DND-41 (cell line): ENCODE measurements around the gene CAMK2N2.

ENCODE experiments used
- ATAC-seq: fragments of 200-7000 bp; cut with Tn5 transposase; 3 replicates; pipeline ENCODE4 v1.9.1; 2021; ENCODE audit warnings: low read depth; ENCODE audit not compliant: insufficient read depth
- DNase-seq: peaks from one replicate; pipeline ENCODE4 v3.0.0-alpha.2; 2020
- H2AFZ ChIP-seq: 2 replicates; pipeline ENCODE4 v1.6.0; 2012; ENCODE audit warnings: low read depth, low read length
- H3K27ac ChIP-seq: 2 replicates; pipeline ENCODE4 v1.5.1; 2012; ENCODE audit warnings: low read length, inconsistent platforms
- H3K27me3 ChIP-seq: fragments of 200-600 bp; sonication (generic); 2 replicates; pipeline ENCODE4 v1.6.0; 2012; ENCODE audit warnings: low read length, mild to moderate bottlenecking, inconsistent platforms; ENCODE audit not compliant: insufficient read depth, poor library complexity
- H3K36me3 ChIP-seq: 2 replicates; pipeline ENCODE4 v1.5.1; 2012; ENCODE audit warnings: low read length, inconsistent platforms; ENCODE audit not compliant: insufficient read depth
- H3K4me1 ChIP-seq: 2 replicates; pipeline ENCODE4 v1.5.1; 2012; ENCODE audit warnings: mild to moderate bottlenecking, low read length; ENCODE audit not compliant: insufficient read depth
- H3K4me2 ChIP-seq: 2 replicates; pipeline ENCODE4 v1.6.0; 2012; ENCODE audit warnings: mild to moderate bottlenecking, moderate library complexity, low read length, inconsistent platforms; ENCODE audit not compliant: insufficient read depth
- H3K4me3 ChIP-seq, 2 experiments: fragments of 200-600 bp in 1 of 2; shearing (Covaris generic) in 1 of 2; 2 replicates each; pipeline ENCODE4 v1.5.1; 2012 to 2016; ENCODE audit warnings: inconsistent platforms in 2 of 2, low read length in 2 of 2, mild to moderate bottlenecking in 2 of 2, low read depth in 1 of 2, moderate library complexity in 1 of 2
- H3K79me2 ChIP-seq: 2 replicates; pipeline ENCODE4 v1.6.0; 2012; ENCODE audit warnings: low read length, inconsistent platforms; ENCODE audit not compliant: insufficient read depth
- H3K9ac ChIP-seq: 2 replicates; pipeline ENCODE4 v1.6.0; 2012; ENCODE audit warnings: low read depth, mild to moderate bottlenecking, inconsistent platforms, low read length, moderate library complexity
- H3K9me3 ChIP-seq: 2 replicates; pipeline ENCODE4 v1.5.1; 2012; ENCODE audit warnings: low read length, moderate library complexity, mild to moderate bottlenecking, inconsistent platforms; ENCODE audit not compliant: insufficient read depth, severe bottlenecking
- H4K20me1 ChIP-seq: 2 replicates; pipeline ENCODE4 v1.6.0; 2012; ENCODE audit warnings: low read length; ENCODE audit not compliant: insufficient read depth
- CTCF ChIP-seq: IDR thresholded peaks from 2 replicates; pipeline ENCODE4 v1.5.1; 2012; ENCODE audit warnings: borderline replicate concordance, low read length, moderate library complexity, mild to moderate bottlenecking; ENCODE audit not compliant: poor library complexity, severe bottlenecking; ENCODE audit errors: extremely low read depth
- EZH2 ChIP-seq: IDR thresholded peaks from 3 replicates; pipeline ENCODE4 v1.6.1; 2012; ENCODE audit warnings: borderline replicate concordance, low read depth, mild to moderate bottlenecking, moderate library complexity, low read length, inconsistent platforms; ENCODE audit not compliant: severe bottlenecking

The CAMK2N2 gene

DNA sequence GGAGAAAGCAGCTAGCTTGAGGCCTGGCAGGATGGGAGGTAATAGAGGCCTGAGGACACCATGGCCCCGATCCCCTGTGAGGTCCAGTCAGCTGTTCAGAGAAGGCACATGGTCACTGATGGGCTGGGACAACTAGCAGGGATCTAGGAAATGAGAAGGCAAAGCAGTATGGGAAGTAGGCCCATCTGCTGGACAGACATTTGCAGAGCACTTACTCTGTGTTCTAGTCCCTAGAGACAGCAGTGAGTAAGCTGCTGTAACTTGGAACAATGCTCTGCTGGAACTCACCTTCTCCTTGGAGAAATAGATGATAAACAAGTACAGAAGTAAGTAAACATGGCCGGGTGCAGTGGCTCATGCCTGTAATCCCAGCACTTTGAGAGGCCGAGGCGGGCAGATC lies 21.6 kb upstream of the CAMK2N2 start:
- no peak overlapping the region for H3K4me3 ChIP-seq
- no peaks in the 10 kb centered on the region for H3K79me2 ChIP-seq
- H2AFZ ChIP-seq = no peak overlapping the region
- H3K36me3 ChIP-seq = no peaks in the 10 kb centered on the region
- H3K27me3 ChIP-seq = no peaks in the 10 kb centered on the region
- no peak for ATAC-seq
- no peak overlapping the region for H3K9ac ChIP-seq
- no peaks in the 10 kb centered on the region for H3K4me1 ChIP-seq
- no peaks in the 10 kb centered on the region for H3K9me3 ChIP-seq
- H4K20me1 ChIP-seq = no peaks in the 10 kb centered on the region
- no peak overlapping the region for H3K27ac ChIP-seq
- TF ChIP-seq EZH2 (no peak), CTCF (no peak)
- no peak for DNase-seq
- no peak overlapping the region for H3K4me2 ChIP-seq

GRCh38 chr3:184277366-184277765 lies 16.0 kb upstream of the CAMK2N2 start:
- no peak overlapping the region for H3K4me3 ChIP-seq
- no peaks in the 10 kb centered on the region for H3K9me3 ChIP-seq
- no peaks in the 10 kb centered on the region for H3K36me3 ChIP-seq
- DNase-seq (no peak), ATAC-seq (no peak)
- TF ChIP-seq CTCF (no peak), EZH2 (no peak)
- H3K4me2 ChIP-seq = no peak overlapping the region
- no peaks in the 10 kb centered on the region for H3K4me1 ChIP-seq
- no peaks in the 10 kb centered on the region for H4K20me1 ChIP-seq
- no peak overlapping the region for H2AFZ ChIP-seq
- H3K79me2 ChIP-seq = no peaks in the 10 kb centered on the region
- no peak overlapping the region for H3K9ac ChIP-seq
- H3K27me3 ChIP-seq = no peaks in the 10 kb centered on the region
- no peak overlapping the region for H3K27ac ChIP-seq

DNA sequence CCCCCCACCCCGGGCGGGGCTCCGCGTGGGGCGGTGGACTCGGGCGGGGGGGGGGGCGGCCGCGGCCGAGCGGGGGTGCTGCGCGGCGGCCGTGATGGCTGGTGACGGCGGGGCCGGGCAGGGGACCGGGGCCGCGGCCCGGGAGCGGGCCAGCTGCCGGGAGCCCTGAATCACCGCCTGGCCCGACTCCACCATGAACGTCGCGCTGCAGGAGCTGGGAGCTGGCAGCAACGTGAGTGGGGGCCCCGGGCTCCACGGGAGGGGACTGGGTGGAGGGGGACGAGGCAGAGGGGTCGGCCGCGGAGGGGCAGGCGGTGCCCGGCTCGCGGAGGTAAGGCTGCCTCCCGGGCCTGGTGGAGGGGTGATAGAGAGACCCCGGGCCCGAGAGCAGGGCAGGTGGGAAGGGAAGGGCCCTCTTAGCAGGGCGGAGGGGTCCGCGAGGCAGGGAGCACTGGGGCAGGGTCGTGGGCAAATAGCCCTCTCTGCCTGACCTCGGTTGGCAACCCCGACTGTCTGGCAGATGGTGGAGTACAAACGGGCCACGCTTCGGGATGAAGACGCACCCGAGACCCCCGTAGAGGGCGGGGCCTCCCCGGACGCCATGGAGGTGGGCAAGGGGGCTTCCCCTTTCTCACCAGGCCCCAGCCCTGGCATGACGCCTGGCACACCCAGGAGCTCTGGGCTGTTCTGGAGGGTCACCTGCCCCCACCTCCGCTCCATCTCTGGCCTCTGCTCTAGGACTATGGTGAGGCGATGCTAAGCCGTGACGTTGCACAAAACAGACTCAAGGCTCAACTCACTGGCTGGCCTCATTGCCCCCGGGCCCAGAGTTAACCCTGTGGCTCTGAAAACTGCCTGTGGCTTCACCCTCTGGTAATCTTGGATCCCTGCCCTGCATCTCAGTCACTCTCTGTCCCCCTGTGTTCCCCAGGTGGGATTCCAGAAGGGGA lies 14.9 kb upstream of the CAMK2N2 start, which contains the start of gene ECE2:
TSS of gene ECE2 (plus strand) at position 62 of the 950 bp plus-strand sequence. CDS start at position 194, 132 bp downstream.
- H4K20me1 ChIP-seq = no peaks in the 10 kb centered on the region
- H3K9ac ChIP-seq = no peak within 1 kb of the TSS
- H3K4me2 ChIP-seq = no peak within 1 kb of the TSS
- no peak within 1 kb of the TSS for H3K4me3 ChIP-seq
- ATAC-seq (no peak), DNase-seq (no peak)
- H3K9me3 ChIP-seq = no peaks in the 10 kb centered on the region
- H3K36me3 ChIP-seq = no peaks in the 10 kb centered on the region
- no peaks in the 10 kb centered on the region for H3K4me1 ChIP-seq
- H3K27me3 ChIP-seq = no peaks in the 10 kb centered on the region
- H2AFZ ChIP-seq = no peak within 1 kb of the TSS
- no peak for TF ChIP-seq CTCF
- no peak for TF ChIP-seq EZH2
- no peaks in the 10 kb centered on the region for H3K79me2 ChIP-seq
- no peak within 1 kb of the TSS for H3K27ac ChIP-seq
